Adipocyte (in vitro differentiated cells): ENCODE measurements around the gene TSHR.
"Not testable (repeated sequence)": the region's sequence is repeated elsewhere in the genome, so short reads cannot be mapped to it uniquely, and the experiment has no call there.

Source experiments
- DNase-seq: peaks from one replicate; pipeline ENCODE4 v3.0.0-alpha.2; 2015; ENCODE audit warnings: low read depth
- H3K27me3 ChIP-seq: replicated peaks from 2 replicates; pipeline ENCODE4 v1.7.0; 2013; ENCODE audit warnings: mild to moderate bottlenecking, low read length, moderate library complexity; ENCODE audit not compliant: control insufficient read depth, insufficient read depth
- H3K36me3 ChIP-seq: 2 replicates; pipeline ENCODE4 v1.7.0; 2013; ENCODE audit warnings: low read length, mild to moderate bottlenecking, moderate library complexity; ENCODE audit not compliant: control insufficient read depth, insufficient read depth, severe bottlenecking
- H3K4me1 ChIP-seq: 2 replicates; pipeline ENCODE4 v1.7.0; 2013; ENCODE audit warnings: mild to moderate bottlenecking, low read length, moderate library complexity; ENCODE audit not compliant: control insufficient read depth, insufficient read depth
- H3K4me3 ChIP-seq: 2 replicates; pipeline ENCODE4 v1.7.0; 2013; ENCODE audit warnings: mild to moderate bottlenecking, low read length, moderate library complexity
- H3K9ac ChIP-seq: 2 replicates; pipeline ENCODE4 v1.7.0; 2013; ENCODE audit warnings: mild to moderate bottlenecking, low read length, moderate library complexity
- H3K9me3 ChIP-seq: 2 replicates; pipeline ENCODE4 v1.7.0; 2013; ENCODE audit warnings: mild to moderate bottlenecking, low read length, moderate library complexity; ENCODE audit not compliant: control insufficient read depth

Gene TSHR

GRCh38 chr14:81033698-81034240 is 78.3 kb downstream of the TSHR start:
- Histone ChIP-seq H3K4me1 (no peaks in the 10 kb centered on the region), H3K36me3 (no peaks in the 10 kb centered on the region), H3K9me3 (peaks cover 21% of the 10 kb centered on the region), H3K27me3 (no peaks in the 10 kb centered on the region), H3K4me3 (no peak overlapping the region), H3K9ac (no peak overlapping the region)
- no peak for DNase-seq

- no peak for DNase-seq
- H3K9ac ChIP-seq = no peak overlapping the region
- H3K27me3 ChIP-seq = no peaks in the 10 kb centered on the region
- H3K36me3 ChIP-seq = no peaks in the 10 kb centered on the region
- H3K4me1 ChIP-seq = no peaks in the 10 kb centered on the region
- no peak overlapping the region for H3K4me3 ChIP-seq
- peaks cover 7% of the 10 kb centered on the region for H3K9me3 ChIP-seq
Measured at GRCh38 chr14:81042438-81042837, 87.0 kb downstream of the TSHR start.

GRCh38 chr14:81051547-81051946 is 96.1 kb downstream of the TSHR start:
- DNase-seq = no peak
- Histone ChIP-seq H3K4me1 (no peaks in the 10 kb centered on the region), H3K36me3 (no peaks in the 10 kb centered on the region), H3K4me3 (no peak overlapping the region), H3K9ac (no peak overlapping the region), H3K27me3 (no peaks in the 10 kb centered on the region), H3K9me3 (peaks cover 3% of the 10 kb centered on the region)

- H3K9me3 ChIP-seq, H3K4me1 ChIP-seq, H3K9ac ChIP-seq, H3K27me3 ChIP-seq, H3K36me3 ChIP-seq, DNase-seq, H3K4me3 ChIP-seq: not testable (repeated sequence)
Measured at GRCh38 chr14:81054057-81054456, 98.6 kb downstream of the TSHR start.

GRCh38 chr14:81055971-81056370 is 100.5 kb downstream of the TSHR start:
- Histone ChIP-seq H3K4me1 (no peaks in the 10 kb centered on the region), H3K27me3 (no peaks in the 10 kb centered on the region), H3K4me3 (no peak overlapping the region), H3K9ac (no peak overlapping the region), H3K9me3 (peaks cover 3% of the 10 kb centered on the region), H3K36me3 (no peaks in the 10 kb centered on the region)
- DNase-seq = no peak

GRCh38 chr14:81062380-81062779 is 107.0 kb downstream of the TSHR start:
- Histone ChIP-seq H3K36me3 (no peaks in the 10 kb centered on the region), H3K9me3 (no peaks in the 10 kb centered on the region), H3K4me1 (no peaks in the 10 kb centered on the region), H3K27me3 (no peaks in the 10 kb centered on the region), H3K4me3 (no peak overlapping the region), H3K9ac (no peak overlapping the region)
- no peak for DNase-seq

GRCh38 chr14:81062816-81063215 is 107.4 kb downstream of the TSHR start:
- H3K9me3 ChIP-seq = no peaks in the 10 kb centered on the region
- H3K27me3 ChIP-seq = no peaks in the 10 kb centered on the region
- H3K4me3 ChIP-seq = no peak overlapping the region
- no peak overlapping the region for H3K9ac ChIP-seq
- no peaks in the 10 kb centered on the region for H3K4me1 ChIP-seq
- DNase-seq = no peak
- no peaks in the 10 kb centered on the region for H3K36me3 ChIP-seq

GRCh38 chr14:81066672-81067071 is 111.3 kb downstream of the TSHR start:
- no peak overlapping the region for H3K9ac ChIP-seq
- no peaks in the 10 kb centered on the region for H3K27me3 ChIP-seq
- H3K4me3 ChIP-seq = no peak overlapping the region
- no peaks in the 10 kb centered on the region for H3K36me3 ChIP-seq
- H3K4me1 ChIP-seq = no peaks in the 10 kb centered on the region
- no peak for DNase-seq
- H3K9me3 ChIP-seq = peaks cover 21% of the 10 kb centered on the region

- H3K36me3 ChIP-seq = no peaks in the 10 kb centered on the region
- no peak overlapping the region for H3K4me3 ChIP-seq
- H3K9ac ChIP-seq = no peak overlapping the region
- peaks cover 26% of the 10 kb centered on the region for H3K9me3 ChIP-seq
- DNase-seq = no peak
- no peaks in the 10 kb centered on the region for H3K27me3 ChIP-seq
- no peaks in the 10 kb centered on the region for H3K4me1 ChIP-seq
Measured at GRCh38 chr14:81067156-81067555, 111.7 kb downstream of the TSHR start.

- H3K9ac ChIP-seq = no peak overlapping the region
- no peak for DNase-seq
Measured at GRCh38 chr14:81068176-81068782, 112.9 kb downstream of the TSHR start.

GRCh38 chr14:81070511-81070910 is 115.1 kb downstream of the TSHR start:
- no peak overlapping the region for H3K4me3 ChIP-seq
- no peak overlapping the region for H3K9ac ChIP-seq
- H3K9me3 ChIP-seq = peaks cover 30% of the 10 kb centered on the region
- no peak for DNase-seq
- H3K27me3 ChIP-seq = no peaks in the 10 kb centered on the region
- no peaks in the 10 kb centered on the region for H3K4me1 ChIP-seq
- no peaks in the 10 kb centered on the region for H3K36me3 ChIP-seq

More at GRCh38 chr14:81068176-81068782, 112.9 kb downstream of the TSHR start:
- Histone ChIP-seq H3K9me3 (peaks cover 30% of the 10 kb centered on the region), H3K27me3 (no peaks in the 10 kb centered on the region), H3K4me3 (no peak overlapping the region), H3K36me3 (no peaks in the 10 kb centered on the region), H3K4me1 (no peaks in the 10 kb centered on the region)

GRCh38 chr14:81085596-81085995 is 130.2 kb downstream of the TSHR start:
- no peak for DNase-seq
- H3K4me1 ChIP-seq = peaks cover 4% of the 10 kb centered on the region

More at GRCh38 chr14:81085596-81085995, 130.2 kb downstream of the TSHR start:
- no peaks in the 10 kb centered on the region for H3K36me3 ChIP-seq
- no peak overlapping the region for H3K9ac ChIP-seq
- H3K27me3 ChIP-seq = no peaks in the 10 kb centered on the region
- no peaks in the 10 kb centered on the region for H3K9me3 ChIP-seq
- no peak overlapping the region for H3K4me3 ChIP-seq
